Measurements from ENCODE around the gene STEAP1.

DNA sequence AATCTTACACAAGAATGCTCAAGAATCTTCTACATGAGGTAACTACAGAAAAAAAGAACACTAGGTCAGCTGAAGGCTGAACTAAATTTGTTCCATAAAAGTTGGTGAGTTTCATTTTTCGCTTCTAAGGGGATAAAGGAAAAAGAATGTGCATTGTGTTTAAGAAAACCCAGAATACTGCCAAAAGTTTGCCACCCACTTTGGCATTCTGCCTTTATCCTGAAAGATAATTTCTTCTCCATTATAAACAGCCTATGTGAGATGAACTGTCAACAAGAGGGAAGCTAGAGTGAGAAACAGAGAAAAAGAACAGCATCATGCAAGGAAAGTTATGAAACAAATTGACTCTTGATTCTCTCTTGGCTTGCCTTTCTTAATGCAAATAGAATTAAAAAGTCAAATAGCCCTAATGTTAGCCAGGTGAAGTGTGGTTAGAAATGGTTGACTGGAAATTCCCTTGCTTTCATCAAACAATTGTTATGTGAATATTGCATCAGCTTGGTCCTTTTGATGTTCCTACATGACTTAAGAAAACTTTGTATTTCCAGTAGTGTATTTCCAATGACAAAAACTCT lies 25.8 kb downstream of the STEAP1 start:
- TF ChIP-seq CTCF (conservative IDR thresholded peaks at IDR 0.05 in 1 of 2, IDR thresholded peaks at IDR 0.05 in 1 of 2; ENCODE audit: extremely low read depth in 1 of 2, insufficient read depth in 1 of 2, low read depth in 1 of 2, low read length in 2 of 2) (no peak), EZH2 (IDR thresholded peaks at IDR 0.05; ENCODE audit: borderline replicate concordance, low read length) (no peak)
